Stimulated activated CD8-positive, alpha-beta memory T cell treated with anti-CD3 and anti-CD28 coated beads, Interleukin-7, amount 100 ng/mL, for 24 hours (primary cell): ENCODE results near the gene ALDH4A1.

Experiments
- DNase-seq: peaks from one replicate; pipeline ENCODE4 v3.0.0-alpha.2; 2020; ENCODE audit warnings: low read depth

The ALDH4A1 gene

GRCh38 chr1:18902523-18903290 lies at the start of gene ALDH4A1:
Gene ALDH4A1 (minus strand): TSS chr1:18902555. CDS start chr1:18902523, 32 bp downstream.
- peak; percentile 85 for DNase-seq

GRCh38 chr1:18951818-18952391 lies 49.5 kb upstream of the ALDH4A1 start:
- DNase-seq, result peak; percentile 59

GRCh38 chr1:18951416-18951815 lies 49.1 kb upstream of the ALDH4A1 start:
- DNase-seq, result no peak

- no peak for DNase-seq
Measured at GRCh38 chr1:18950401-18951026, 48.2 kb upstream of the ALDH4A1 start.

GRCh38 chr1:18949686-18950400 lies 47.5 kb upstream of the ALDH4A1 start:
- no peak for DNase-seq

- DNase-seq, result no peak
Measured at GRCh38 chr1:18948913-18949685, 46.7 kb upstream of the ALDH4A1 start.

- no peak for DNase-seq
Measured at GRCh38 chr1:18948048-18948912, 45.9 kb upstream of the ALDH4A1 start.

GRCh38 chr1:18947570-18947969 lies 45.2 kb upstream of the ALDH4A1 start:
- DNase-seq, result no peak

- DNase-seq, result no peak
Measured at GRCh38 chr1:18946550-18947381, 44.4 kb upstream of the ALDH4A1 start.

GRCh38 chr1:18945401-18945849 lies 43.1 kb upstream of the ALDH4A1 start:
- no peak for DNase-seq

GRCh38 chr1:18944810-18945209 lies 42.5 kb upstream of the ALDH4A1 start:
- DNase-seq, result no peak

GRCh38 chr1:18943914-18944572 lies 41.7 kb upstream of the ALDH4A1 start:
- DNase-seq, result no peak

- DNase-seq, result no peak
Measured at GRCh38 chr1:18943162-18943561, 40.8 kb upstream of the ALDH4A1 start.

GRCh38 chr1:18942340-18942739 lies 40.0 kb upstream of the ALDH4A1 start:
- no peak for DNase-seq

GRCh38 chr1:18941221-18942141 lies 39.1 kb upstream of the ALDH4A1 start:
- no peak for DNase-seq

GRCh38 chr1:18940303-18941020 lies 38.1 kb upstream of the ALDH4A1 start:
- no peak for DNase-seq
